DMS153 (cell line): ENCODE data around the gene APOBEC3A.
A peak's percentile ranks its signal among the peaks of the same experiment; 100 is the strongest.
"Not testable (repeated sequence)": the region's sequence is repeated elsewhere in the genome, so short reads cannot be mapped to it uniquely, and the experiment has no call there.

Experiments
- DNase-seq: peaks from one replicate; lab custom pipeline; 2025; lab: John Stamatoyannopoulos, UW

APOBEC3A gene

DNA sequence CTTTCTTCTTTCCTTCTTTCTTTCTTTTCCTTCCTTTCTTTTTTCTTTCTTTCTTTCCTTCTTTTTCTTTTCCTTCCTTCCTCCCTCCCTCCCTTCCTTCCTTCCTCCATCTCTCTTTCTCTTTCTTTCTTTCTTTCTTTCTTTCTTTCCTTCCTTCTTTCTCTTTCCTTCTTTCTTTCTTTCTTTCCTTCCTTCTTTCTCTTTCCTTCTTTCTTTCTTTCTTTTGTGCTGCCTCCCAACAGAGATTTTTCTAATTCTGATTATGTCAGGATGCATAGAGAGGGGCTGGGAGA is 1.2 kb downstream of the APOBEC3A start:
- not testable (repeated sequence) for DNase-seq

DNA sequence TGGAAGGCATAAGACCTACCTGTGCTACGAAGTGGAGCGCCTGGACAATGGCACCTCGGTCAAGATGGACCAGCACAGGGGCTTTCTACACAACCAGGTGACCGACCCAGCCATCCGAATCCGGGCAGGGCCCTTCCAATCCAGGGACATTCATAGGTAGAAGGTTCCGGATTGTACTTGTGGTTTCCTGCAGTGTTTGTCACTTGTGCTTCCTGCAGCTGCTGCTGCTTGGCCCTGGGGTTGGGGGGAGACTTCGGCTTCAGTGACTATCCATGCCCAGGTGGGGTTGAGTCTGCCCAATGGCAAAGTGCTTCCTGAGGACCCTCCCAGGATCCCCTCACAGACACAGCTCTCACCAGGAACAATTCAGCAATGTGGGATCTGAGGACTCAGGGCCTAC is 2.2 kb downstream of the APOBEC3A start:
- DNase-seq, result no peak

DNA sequence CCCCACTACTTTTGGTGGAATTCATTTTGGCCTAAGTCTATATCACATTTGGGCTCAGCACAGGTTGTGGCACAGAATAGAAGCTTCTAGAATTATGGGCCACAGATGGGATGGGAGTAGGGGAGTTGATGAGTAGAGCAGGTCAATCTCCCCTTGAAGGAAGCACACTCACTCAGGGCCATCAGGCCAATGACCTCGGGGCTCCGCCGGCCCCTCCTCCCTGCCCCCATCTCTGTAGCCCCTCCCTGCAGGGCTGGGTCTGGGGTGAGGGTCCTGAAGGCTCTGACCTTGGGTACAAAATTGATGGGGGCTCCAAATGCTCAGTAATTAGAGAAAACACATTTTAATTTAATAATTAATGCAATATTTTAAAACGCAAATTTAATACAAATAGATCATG is 3.3 kb downstream of the APOBEC3A start:
- not testable (repeated sequence) for DNase-seq

DNA sequence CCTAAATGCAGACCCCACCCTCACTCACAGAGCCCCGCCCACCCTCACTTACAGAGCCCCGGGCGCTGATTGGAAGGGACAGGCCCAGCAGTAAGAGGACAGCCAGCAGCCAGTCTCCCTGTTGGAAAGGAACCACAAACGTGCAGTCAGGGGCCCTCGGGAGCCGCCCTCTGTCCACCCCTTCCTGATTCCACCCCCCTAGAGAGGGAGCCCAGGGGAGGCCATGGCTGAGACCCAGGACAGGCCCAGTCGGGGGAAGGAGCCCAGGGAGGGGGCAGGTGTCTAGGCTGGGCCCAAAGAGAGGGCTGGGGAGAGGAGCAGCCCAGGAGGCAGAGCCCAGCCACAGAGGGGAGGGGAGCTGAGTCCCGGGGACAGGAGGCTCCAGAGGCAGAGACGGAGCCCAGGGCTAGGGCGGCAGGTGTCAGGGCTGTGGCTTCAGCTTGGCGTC is 5.9 kb downstream of the APOBEC3A start:
- DNase-seq, result peak; percentile 25

DNA sequence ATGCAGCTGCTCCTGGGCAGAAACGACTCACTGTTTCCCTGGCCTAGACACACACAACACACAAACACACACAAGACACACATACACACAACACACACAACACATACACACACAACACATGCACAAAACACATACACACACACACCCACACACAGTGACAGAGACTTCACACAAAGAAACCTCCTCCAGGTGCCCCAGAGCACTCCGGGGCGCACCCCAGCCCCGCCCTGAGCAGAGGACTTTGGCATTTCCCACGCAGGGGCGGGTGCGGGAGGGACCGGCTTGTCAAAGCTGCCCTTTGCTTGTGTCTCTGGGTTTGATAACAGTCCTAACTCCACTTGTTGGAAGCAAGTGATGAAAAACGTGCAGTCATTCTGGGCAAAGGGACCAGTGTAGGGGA is 6.5 kb downstream of the APOBEC3A start:
- DNase-seq, result no peak

DNA sequence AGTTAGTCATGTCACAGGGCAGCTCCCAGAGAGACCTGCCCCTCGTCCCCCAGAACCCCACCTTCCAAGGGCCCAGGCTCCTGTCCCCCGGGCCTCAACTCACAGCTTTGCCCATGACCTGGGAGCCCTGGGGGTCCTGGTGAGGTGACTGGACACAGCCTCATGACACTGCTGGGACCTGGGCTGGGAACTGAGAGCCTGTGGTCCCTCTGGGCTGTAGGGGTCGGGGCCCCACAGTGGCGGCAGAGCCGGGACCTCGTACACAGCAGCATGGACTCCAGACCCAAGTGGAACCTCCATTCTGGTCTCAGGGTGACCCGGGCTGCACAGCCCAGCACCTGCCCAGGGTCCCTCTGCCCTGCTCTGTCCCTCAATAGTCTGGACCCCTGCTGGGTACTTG is 6.9 kb downstream of the APOBEC3A start:
- DNase-seq, result no peak

DNA sequence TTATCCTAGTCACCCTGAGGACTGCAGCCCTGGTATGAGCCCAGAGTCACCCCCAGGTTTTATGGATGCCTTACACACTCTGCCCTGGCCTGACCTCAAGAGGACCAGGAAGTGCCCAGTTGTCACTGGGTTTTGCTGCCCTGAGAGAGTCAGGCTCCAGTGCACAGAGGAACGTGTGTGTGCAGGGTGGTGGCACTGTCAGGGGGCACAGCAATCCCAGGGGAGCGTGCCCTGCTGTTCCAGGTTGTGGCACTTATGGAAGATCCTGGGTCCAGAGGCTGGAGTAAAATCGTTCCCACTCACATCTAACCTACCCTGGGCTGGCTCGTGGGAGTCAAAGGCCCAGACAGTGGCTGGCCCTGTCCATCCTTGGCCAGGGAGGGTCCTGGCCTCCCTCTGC is 7.6 kb downstream of the APOBEC3A start:
- DNase-seq, result no peak

DNA sequence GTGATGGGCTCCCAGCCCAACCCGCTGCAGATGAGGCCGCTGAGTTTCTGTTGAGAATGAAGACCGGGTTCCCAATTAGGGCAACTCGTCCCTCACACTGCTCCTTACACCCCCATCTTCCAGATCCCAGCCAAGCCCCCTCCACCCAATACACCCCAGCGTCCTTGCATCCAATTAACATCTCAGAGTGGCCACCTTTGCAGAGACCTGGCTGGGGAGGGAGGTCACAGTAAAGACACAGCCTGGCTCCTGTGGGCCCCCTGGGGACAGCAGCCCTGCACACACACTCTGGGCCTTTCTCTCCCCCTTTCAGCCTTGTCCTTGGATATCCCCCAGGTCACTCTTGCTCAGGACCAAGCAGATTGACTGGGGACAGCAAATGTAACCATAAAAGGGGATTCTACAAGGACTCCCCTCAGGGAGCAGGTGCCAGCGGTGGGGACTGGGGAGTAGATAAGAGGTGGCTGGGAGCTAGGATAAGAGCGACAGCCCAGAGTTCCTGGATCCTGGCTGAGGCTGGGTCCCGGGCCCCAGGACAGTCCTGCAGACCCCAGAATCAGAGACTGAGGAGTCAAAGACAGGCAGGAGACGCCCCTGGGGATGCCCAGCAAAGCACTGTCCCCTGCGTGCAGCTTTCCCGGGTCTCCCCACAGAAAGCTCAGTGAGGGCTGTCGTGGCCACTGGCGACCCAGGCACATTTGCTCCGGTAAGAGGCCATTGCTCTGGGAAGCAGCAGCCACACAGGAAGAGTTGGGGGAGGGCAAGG is 8.4 kb downstream of the APOBEC3A start:
- no peak for DNase-seq

DNA sequence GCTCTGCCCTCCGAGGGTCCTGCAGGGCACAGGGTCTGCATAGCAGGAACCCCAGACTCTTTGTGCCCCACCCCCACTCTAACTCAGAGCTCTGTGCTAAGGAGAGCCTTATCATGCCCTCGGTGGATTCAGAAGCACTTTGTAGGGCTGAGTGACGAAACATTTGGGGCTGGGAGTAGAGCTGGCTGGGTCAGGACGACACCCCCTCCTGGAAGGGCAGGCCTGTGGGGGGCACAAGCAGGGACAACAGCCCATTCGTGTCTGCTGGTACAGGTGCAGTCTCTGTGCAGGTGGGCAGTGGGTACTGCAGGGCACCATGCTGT is 8.9 kb downstream of the APOBEC3A start:
- no peak for DNase-seq

DNA sequence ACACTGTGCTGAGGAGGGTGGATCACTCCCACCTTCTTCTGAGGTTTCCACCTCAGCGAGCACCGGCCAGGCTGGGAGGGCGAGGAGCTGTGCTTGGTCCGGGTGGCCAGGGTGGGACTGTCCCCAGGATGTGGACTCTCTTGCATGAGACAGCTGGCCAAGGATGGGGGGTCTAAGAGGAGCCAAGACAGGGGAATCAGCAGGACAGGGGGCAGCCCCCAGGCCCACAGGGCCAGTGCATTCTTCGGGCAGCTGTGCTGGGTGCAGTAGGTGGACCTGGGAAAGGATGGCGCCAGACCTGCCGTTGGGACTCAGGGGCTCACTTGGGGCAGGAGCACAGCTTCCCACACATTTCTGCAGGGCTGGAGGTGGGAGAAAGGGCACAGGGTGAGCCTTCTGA is 9.5 kb downstream of the APOBEC3A start:
- no peak for DNase-seq

DNA sequence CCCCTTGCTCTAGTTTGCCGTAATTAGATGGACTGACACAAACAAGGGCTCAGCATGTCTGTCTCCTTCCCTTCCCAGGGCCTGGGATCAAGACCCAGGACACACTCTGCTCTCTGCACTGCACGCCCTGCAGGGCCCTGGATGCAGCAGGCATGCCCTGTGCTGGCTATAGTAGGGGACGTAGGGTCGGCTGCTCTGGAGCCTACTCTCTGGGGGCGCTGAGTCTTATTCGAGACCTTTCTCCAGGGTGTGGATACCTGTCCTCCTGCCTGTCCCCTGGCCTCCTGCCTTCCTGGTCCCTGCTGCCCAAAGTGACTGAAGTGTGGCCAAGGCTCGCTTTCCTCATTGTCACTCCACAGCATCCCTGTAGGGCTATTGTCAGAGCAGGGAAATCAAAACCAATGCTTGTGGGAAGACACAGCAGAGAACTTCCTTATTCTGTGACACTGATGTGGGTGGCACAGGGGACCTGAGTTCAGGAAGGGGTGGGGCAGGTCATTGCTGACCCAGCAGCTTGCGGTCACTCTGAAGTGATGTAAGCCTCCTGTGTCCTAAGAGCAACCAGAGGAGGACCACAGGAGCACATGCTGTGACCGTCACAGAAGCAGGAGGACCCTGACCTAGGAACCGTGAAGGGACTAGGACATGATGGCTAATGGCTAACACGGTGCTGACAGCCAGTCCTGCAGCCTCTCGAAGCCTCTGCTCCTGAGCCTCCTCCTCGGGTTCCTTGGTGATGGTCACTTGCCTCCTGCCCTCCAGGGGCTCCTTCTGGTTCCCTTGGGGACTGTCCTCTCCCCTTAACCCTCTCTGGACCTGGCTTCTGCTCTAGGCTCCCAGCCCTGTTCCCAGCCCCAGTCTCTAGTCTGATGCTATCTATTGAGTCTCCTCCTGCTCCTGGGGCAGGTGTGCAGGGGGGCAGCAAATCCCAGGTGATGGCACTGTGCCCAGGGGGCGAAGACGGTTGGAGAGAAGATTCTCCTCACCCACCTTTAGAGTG is 10.3 kb downstream of the APOBEC3A start:
- no peak for DNase-seq

DNA sequence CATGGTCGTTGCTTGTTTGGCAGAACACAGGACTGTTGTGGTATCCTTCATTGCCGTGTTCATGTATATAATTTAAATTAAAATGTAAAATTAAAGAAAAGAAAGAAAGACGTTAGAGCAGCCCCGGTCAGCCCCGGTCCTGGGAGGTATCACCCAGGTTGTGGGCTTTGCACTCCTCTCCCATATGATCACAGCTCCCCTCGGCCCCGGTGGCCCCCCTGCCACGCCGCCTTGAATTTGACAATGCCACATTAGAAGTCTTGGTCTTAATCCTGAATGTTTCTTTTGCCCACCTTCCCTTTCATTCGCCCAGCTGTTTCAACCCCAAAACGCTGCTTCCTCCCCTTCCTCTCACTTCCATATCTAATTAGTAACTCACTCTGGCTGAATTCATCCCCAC is 11.4 kb downstream of the APOBEC3A start:
- DNase-seq, result no peak

DNA sequence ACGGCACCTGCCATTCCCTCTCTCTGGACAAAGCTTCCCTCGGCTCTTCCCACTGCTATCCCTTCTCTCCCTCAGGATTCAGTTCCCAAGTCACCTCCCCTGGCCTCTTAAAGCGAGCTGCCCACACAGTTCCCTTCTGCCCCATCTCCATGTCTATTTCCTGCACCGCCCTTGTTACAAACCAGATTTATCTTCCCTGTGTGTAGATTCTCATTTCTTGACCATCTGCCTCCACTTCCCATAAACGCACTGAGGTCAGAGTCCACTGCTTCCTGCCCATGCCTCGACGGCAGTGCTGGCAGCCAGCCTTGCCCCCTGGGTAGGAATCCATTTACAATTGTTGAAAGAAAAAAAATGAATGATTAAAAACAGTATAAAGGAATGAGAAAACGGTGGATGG is 13.1 kb downstream of the APOBEC3A start:
- DNase-seq, result no peak

DNA sequence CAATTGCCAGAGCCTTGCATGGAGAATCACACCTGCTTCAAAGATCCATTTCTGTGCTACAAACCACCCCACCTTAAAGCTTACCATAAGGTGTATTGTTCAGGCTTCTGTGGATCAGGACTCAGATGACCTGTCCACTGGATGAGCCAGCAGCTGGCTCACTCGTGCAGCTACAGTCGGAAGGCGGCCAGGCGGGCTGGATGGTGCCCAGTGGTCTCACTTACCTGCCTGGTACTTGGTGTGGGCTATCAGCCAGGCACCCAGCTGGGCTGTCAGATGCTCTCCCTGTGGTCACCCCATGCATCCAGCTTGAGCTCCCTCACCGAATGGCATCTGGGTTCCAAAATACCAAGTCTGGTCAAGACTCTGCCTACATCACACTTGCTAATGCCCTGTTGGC is 13.8 kb downstream of the APOBEC3A start:
- DNase-seq, result no peak

DNA sequence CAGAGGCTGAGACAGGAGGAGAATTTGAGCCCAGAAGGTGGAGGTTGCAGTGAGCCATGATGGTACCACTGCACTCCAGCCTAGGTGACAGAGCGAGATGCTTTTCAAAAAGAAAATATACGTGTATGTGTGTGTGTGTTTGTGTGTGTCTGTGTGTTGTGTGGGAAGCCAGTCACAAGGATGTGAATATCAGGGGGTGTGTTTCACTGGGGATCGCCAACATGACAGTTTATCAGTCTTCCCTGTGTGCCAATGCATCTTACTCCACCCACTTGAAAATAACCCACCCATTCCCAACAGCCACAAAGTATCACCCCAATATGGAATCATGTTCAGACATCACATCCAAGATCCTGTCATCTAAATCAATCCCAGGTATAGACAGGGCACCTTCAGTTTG is 14.4 kb downstream of the APOBEC3A start:
- DNase-seq, result no peak

DNA sequence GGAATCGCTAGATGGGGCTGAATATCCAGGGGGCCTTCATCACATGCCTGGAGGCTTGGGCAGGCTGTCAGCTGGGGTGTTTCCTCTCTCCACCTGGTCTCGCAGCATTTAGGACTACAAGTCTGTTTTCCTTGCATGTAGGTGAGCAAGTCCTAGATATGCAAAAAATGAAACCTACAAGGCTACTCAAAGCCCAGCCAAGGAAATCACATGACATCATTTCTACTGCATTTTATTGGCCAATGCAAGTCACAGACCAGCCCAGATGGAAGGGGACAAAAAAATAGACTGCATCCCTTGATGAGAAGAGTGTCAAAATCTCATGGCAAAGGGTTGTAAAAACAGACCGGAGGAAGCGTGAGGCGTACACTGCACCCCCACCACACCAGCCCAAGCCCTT is 15.1 kb downstream of the APOBEC3A start:
- DNase-seq, result no peak

DNA sequence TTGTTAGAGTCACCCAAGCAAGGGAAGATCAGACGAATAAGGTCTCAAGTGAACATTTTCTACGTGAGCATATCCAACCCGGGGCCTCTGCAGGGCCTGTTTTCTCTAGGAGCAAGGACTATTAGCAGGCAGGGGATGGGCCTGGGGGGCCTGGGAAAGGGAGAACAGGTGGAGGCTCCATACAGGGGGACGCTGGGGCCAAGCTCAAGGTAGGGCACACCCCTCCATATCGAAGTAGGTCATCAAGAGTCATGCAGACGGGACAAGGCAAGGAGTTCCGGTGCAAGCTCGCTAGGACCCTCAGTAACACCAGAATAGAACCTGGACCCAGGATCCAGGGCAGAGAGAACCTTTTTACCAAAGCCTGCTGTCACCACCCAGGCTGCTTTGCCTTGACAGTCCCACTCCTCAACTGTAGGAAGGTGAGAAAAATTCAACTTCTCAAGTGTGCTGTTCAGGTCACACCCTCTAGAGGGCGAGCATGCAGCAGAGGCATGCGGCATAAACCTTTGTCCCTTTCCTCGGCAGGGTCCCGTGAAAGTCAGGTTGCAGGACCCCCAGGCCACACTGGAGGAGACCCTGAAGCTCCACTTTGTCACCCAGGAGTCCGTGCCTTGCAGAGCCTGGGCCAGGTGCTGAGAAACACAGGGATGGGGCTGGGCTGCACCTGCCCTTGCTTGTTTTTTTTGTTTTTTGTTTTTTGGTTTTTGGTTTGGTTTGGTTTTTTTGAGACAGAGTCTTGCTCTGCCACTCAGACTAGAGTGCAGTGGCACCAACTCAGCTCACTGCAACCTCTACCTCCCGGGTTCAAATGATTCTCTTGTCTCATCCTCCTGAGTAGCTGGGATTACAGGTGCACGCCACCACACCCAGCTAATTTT is 16.1 kb downstream of the APOBEC3A start:
- no peak for DNase-seq

DNA sequence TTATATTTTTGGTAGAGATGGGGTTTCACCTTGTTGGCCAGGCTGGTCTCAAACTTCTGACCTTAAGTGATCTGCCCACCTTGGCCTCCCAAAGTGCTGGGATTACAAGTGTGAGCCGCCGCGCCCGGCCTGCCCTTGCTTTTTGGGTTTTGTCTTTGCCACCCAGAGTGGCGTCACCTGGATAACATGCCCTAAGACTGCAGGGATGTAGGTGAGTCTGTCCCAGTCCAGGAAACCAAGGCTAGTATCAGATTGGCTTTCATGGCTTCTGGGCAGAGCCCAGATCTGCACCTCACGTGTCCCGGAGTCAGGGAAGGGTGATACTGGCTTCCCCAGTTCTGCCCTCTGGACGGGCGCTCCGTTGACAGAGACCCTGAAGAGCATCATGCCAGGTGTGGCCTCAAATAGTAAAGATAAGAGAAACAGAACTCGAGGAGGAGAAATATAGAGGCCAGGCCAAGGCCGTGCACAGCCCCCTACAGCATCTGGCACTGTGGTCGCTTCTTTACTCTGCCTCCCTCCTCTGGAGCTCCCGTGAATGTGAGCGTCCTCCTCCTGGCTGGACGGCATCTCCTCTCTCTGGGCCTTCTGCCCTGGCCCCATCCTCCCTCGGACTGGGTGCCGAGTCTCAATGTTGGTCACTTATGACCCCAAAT is 16.9 kb downstream of the APOBEC3A start:
- DNase-seq, result no peak

DNA sequence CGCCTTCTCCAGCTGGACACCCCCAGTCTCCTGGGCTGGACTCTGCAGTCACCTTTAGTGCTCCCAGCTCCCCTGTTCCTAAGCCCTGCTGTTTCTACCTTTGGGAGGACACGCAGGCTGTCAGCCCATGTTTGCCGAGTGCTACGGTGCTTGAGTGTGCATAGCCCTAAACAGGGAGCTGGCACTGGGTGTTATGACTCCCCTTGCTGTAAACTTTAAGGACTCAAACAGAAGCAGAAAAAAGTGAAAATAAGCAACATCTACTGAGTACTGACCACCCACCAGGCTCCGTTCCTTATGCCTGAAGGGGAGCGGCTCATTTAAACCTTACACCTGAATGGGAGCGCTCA is 17.4 kb downstream of the APOBEC3A start:
- DNase-seq, result no peak

DNA sequence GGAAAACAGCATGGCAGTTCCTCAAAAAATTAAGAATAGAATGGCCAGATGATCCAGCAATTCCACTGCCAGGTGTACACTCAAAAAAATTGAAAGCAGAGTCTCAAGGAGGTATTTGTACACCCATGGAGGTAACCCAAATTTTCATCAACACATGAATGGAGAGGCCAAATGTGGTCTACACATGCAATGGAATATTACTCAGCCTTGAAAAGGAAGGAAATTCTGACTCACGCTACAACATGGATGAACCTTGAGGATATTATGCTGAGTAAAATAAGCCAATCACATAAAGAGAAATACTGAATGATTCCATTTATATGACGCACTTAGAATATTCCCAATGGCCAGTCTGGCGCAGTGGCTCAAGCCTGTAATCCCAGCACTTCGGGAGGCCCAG is 19.9 kb downstream of the APOBEC3A start:
- DNase-seq, result not testable (repeated sequence)

DNA sequence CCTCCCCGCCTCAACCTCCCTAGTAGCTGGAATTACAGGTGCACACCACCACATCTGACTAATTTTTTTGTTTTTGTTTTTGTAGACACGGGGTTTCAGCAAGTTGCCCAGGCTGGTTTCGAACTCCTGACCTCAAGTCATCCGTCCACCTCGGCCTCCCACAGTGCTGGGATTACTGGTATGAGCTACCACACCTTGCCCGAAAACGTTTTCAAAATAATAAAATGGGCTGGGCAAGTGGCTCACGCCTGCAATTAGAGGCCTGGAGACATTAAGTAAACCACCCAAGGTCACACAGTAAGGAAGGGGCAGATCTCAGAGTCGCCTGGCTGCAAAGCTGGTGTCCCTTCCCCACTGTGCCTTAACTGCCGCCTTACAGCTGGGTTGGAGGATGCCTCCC is 23.2 kb downstream of the APOBEC3A start:
- not testable (repeated sequence) for DNase-seq
